Left lung (tissue), 10 donors: ENCODE measurements around the gene SLIT2. TPM values are rescaled to one million over a fixed set of nuclear protein-coding genes. Genes with fewer than 3 reads are reported as not detected.

Experiments used
- ATAC-seq: fragments of 200-7000 bp; cut with Tn5 transposase; one replicate; pipeline ENCODE4 v1.9.1; 2020; ENCODE audit warnings: moderate library complexity
- DNase-seq, 4 donors: peaks; one replicate each; pipeline ENCODE4 v3.0.0-alpha.2; 2013 to 2020
- H3K27ac ChIP-seq, 2 donors: fragments of 200-600 bp; sonication (generic) in 1 of 2; one replicate each; pipeline versions ENCODE4 v1.5.0 to v1.8.0; 2020 to 2021
- H3K27me3 ChIP-seq, 2 donors: fragments of 200-600 bp; sonication (generic) in 1 of 2; one replicate each; pipeline versions ENCODE4 v1.5.0 to v1.8.0; 2020 to 2021
- H3K36me3 ChIP-seq, 2 donors: fragments of 200-600 bp; sonication (generic) in 1 of 2; one replicate each; pipeline versions ENCODE4 v1.5.0 to v1.8.0; 2020 to 2021
- H3K4me1 ChIP-seq, 2 donors: fragments of 200-600 bp; one replicate each; pipeline ENCODE4 v1.8.0; 2021
- H3K4me3 ChIP-seq, 2 donors: fragments of 200-600 bp; sonication (generic) in 1 of 2; one replicate each; pipeline versions ENCODE4 v1.5.0 to v1.8.0; 2020 to 2021; ENCODE audit warnings: mild to moderate bottlenecking in 1 of 2
- H3K9me3 ChIP-seq, 2 donors: fragments of 200-600 bp; sonication (generic) in 1 of 2; one replicate each; pipeline versions ENCODE4 v1.5.0 to v1.8.0; 2020 to 2021
- CTCF ChIP-seq, 2 donors: fragments of 200-600 bp; sonication (generic) in 1 of 2; IDR thresholded peaks; one replicate each; pipeline versions ENCODE4 v1.5.0 to v1.8.0; 2021; ENCODE audit warnings: antibody characterized with exemption in 2 of 2
- intact Hi-C, 2 donors: fragments of 100-400 bp; cut with DNase I; formaldehyde crosslinking; loops; one replicate each; pipeline versions ENCODE4 v1.11.2 to v1.14.2; 2022
- polyA plus RNA-seq, 6 donors: library from polyadenylated mRNA; unstranded; fragments of 120-200 nt; gene quantifications; one replicate each; pipeline ENCODE4 v1.2.1, GENCODE V29; 2013; ENCODE audit not compliant: insufficient read length in 6 of 6
- total RNA-seq, 2 donors: library from RNA; stranded (reverse); fragmentation: NEBNext Ultra II Directional; extraction: Animal tissue kit (Norgen Biotek cat#: 25700); gene quantifications; one replicate each; pipeline ENCODE4 v1.2.1, GENCODE V29; 2021
- donor health status: DM: no; HTN: yes; CAD: no.
- donor health status: DM: no; HTN: no; CAD: no.

The SLIT2 gene
- total and polyA plus RNA-seq, 8 donors: 56.9 to 175 (median 153) TPM

DNA sequence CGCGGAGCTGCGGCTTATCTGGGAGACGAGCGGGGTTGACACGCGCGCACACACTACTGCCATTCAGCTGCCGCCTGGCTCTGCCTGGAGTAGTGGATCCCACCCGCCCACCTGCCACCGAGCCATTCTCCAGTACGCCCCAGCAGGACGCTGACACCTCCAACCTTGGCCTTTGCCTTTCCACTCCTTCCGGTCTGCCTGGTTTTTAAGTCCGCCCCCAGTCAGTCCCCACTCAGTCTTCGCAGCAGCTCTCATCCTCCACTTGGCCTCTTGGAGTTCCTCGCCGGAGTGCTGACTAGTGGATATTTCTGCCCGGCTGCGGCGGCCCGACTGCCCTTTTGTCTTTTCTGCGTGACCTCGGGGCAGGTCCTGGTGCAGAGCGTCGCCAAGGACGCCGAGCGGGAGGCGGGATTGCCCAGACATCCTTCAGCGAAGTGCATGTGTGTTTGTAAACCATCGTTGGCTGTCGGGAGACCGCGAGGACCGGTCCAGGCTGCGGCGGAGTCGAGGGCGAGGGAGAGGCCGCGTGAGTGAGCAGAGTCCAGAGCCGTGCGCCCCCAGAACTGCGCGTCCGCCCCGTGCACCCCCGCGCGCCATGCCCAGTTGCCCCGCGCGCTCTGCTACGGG, 1.1 kb downstream of the SLIT2 start:
- no peak for TF ChIP-seq CTCF (IDR thresholded peaks at IDR 0.05)
- Histone ChIP-seq H3K27ac (peak overlapping the region; percentile 50 to 57), H3K4me3 (peak overlapping the region; percentile 47 to 51), H3K9me3 (no peaks in the 10 kb centered on the region), H3K27me3 (peaks cover 18 to 72% of the 10 kb centered on the region in 2 donors), H3K36me3 (no peaks in the 10 kb centered on the region), H3K4me1 (peaks cover 0 to 14% of the 10 kb centered on the region in 2 donors)
- peak; percentile 31 for ATAC-seq
- peak in 3 of 4 donors; percentile 34 to 75 (median 51) for DNase-seq
- intact Hi-C loops: no loop called here

DNA sequence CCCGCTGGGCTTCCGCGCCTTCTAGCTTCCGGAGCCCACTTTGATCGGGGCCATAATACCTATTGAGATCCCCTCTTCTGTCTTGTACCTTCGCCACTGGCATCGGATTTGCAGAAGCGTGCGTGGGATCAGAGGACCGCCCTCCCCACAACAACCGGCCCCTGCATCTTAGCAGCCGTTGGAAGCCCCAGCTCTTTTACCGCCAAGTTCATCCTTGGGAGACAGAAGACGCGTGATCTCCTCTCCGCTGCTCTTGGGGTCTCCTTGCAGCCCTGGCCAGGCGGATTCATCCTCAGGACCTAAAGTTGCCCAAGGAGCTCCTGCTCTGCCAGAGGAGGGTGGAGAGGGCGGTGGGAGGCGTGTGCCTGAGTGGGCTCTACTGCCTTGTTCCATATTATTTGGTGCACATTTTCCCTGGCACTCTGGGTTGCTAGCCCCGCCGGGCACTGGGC, 1.6 kb downstream of the SLIT2 start:
- ATAC-seq: no peak
- Histone ChIP-seq H3K4me1 (peaks cover 0 to 14% of the 10 kb centered on the region in 2 donors), H3K27me3 (peaks cover 18 to 72% of the 10 kb centered on the region in 2 donors), H3K9me3 (no peaks in the 10 kb centered on the region), H3K36me3 (no peaks in the 10 kb centered on the region), H3K4me3 (peak overlapping the region; percentile 47 to 51), H3K27ac (peak overlapping the region in 1 of 2 donors; percentile 43)
- TF ChIP-seq CTCF (IDR thresholded peaks at IDR 0.05): no peak
- intact Hi-C loops: no loop called here
- no peak for DNase-seq

DNA sequence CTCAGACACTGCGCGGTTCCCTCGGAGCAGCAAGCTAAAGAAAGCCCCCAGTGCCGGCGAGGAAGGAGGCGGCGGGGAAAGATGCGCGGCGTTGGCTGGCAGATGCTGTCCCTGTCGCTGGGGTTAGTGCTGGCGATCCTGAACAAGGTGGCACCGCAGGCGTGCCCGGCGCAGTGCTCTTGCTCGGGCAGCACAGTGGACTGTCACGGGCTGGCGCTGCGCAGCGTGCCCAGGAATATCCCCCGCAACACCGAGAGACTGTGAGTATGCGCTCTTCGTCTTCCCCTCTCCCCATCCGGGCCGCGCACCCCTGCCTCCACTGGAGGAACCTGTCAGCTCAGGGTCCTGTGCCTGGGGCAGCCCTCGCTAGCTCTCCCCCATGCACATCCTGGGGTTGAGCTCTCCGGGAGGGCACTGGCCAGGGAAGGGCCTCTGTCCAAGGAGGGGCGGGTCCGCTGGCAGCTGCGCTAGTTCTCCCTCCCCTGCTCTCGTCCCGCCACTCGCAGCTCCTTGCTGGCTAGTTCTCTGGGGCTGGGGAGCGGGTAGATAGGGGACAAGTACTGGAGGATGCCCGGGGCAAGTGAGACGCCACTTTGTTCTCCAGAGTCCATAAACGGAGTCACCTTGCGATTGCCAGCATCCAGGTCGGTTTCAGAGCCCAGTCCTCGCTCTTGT, 2.2 kb downstream of the SLIT2 start:
- peaks cover 0 to 14% of the 10 kb centered on the region in 2 donors for H3K4me1 ChIP-seq
- H3K36me3 ChIP-seq: no peaks in the 10 kb centered on the region
- H3K27me3 ChIP-seq: peaks cover 18 to 72% of the 10 kb centered on the region in 2 donors
- H3K9me3 ChIP-seq: no peaks in the 10 kb centered on the region
- peak overlapping the region; percentile 37 to 43 for H3K27ac ChIP-seq
- H3K4me3 ChIP-seq: peak overlapping the region; percentile 47 to 51
- intact Hi-C loops: no loop called here
- ATAC-seq (peak; percentile 7), DNase-seq (peak in 3 of 4 donors; percentile 40 to 76 (median 42))
- no peak for TF ChIP-seq CTCF (IDR thresholded peaks at IDR 0.05)

GRCh38 chr4:20254511-20255250, 3.0 kb downstream of the SLIT2 start:
- Histone ChIP-seq H3K27ac (peak overlapping the region; percentile 37 to 43), H3K4me1 (peaks cover 0 to 14% of the 10 kb centered on the region in 2 donors), H3K4me3 (peak overlapping the region; percentile 47 to 51), H3K27me3 (peaks cover 18 to 72% of the 10 kb centered on the region in 2 donors), H3K36me3 (no peaks in the 10 kb centered on the region), H3K9me3 (no peaks in the 10 kb centered on the region)
- peak in 2 of 4 donors; percentile 32 to 74 for DNase-seq
- ATAC-seq: peak; percentile 2
- intact Hi-C loops: no loop called here
- TF ChIP-seq CTCF (IDR thresholded peaks at IDR 0.05): no peak

GRCh38 chr4:20255251-20255586, 3.5 kb downstream of the SLIT2 start:
- peaks cover 0 to 14% of the 10 kb centered on the region in 2 donors for H3K4me1 ChIP-seq
- H3K36me3 ChIP-seq: no peaks in the 10 kb centered on the region
- no peaks in the 10 kb centered on the region for H3K9me3 ChIP-seq
- H3K27me3 ChIP-seq: peaks cover 18 to 68% of the 10 kb centered on the region in 2 donors
- peak overlapping the region; percentile 47 to 51 for H3K4me3 ChIP-seq
- TF ChIP-seq CTCF (IDR thresholded peaks at IDR 0.05): no peak
- ATAC-seq: no peak
- no peak for DNase-seq
- H3K27ac ChIP-seq: peak overlapping the region; percentile 37 to 43
- intact Hi-C loops: no loop called here
